Stimulated activated CD4-positive, alpha-beta T cell treated with anti-CD3 and anti-CD28 coated beads, Interleukin-15, amount 100 ng/mL, for 48 hours (primary cell): Measurements from ENCODE around the gene DHX32.
A peak's percentile ranks its signal among the peaks of the same experiment; 100 is the strongest.
"Not testable (repeated sequence)": the region's sequence is repeated elsewhere in the genome, so short reads cannot be mapped to it uniquely, and the experiment has no call there.

Experiments
- DNase-seq, 2 donors: peaks; one replicate each; pipeline ENCODE4 v3.0.0-alpha.2; 2020; ENCODE audit warnings: low read depth in 2 of 2

Gene DHX32

DNA sequence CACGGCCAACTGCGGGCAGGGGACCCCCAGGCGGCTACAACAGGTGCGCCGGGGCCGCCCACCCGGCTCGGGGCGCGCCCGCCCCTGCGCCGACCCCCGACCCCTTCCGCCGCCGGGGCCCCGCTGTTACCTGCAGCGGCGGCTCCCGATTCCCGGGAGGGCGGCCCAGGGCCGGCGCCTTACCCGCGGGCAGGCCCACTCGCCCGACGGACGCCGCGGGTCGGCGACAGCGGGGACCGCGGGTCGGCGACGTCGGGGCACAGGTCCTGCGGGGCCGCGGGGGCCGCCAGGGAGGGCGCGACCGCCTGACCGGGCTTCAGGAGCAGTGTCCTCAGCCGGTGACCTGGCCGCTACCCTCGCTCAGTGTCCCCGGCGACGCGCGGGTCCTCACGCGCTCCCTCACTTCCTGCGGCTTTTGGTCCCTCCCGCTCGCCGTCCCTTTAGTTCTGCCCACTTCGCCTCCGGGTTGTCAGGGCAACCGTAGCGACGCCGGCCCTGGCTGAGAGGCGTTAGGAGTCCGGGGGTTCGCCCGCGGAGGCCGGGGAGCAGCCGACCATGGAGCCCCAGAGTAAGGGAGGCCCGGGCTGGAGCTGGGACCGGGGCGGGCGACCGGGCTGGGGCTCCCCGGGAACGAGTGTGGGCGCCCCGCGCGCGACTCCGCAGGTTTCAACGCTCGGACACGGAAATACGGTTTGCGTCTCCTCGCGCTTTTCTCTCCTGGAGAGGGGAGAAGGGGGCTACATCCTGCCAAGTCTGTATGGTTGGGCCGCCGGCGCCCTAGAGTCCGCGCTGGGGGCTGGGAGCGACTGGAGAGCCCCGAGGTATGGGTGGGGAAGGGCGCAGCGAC, 15.2 kb upstream of the DHX32 start, which contains the start of gene FANK1:
Gene FANK1, plus strand, starts transcription at position 477 of the 847 bp plus-strand sequence. Its CDS starts 79 bp downstream, at position 556.
- DNase-seq, result peak; percentile 70 to 74

DNA sequence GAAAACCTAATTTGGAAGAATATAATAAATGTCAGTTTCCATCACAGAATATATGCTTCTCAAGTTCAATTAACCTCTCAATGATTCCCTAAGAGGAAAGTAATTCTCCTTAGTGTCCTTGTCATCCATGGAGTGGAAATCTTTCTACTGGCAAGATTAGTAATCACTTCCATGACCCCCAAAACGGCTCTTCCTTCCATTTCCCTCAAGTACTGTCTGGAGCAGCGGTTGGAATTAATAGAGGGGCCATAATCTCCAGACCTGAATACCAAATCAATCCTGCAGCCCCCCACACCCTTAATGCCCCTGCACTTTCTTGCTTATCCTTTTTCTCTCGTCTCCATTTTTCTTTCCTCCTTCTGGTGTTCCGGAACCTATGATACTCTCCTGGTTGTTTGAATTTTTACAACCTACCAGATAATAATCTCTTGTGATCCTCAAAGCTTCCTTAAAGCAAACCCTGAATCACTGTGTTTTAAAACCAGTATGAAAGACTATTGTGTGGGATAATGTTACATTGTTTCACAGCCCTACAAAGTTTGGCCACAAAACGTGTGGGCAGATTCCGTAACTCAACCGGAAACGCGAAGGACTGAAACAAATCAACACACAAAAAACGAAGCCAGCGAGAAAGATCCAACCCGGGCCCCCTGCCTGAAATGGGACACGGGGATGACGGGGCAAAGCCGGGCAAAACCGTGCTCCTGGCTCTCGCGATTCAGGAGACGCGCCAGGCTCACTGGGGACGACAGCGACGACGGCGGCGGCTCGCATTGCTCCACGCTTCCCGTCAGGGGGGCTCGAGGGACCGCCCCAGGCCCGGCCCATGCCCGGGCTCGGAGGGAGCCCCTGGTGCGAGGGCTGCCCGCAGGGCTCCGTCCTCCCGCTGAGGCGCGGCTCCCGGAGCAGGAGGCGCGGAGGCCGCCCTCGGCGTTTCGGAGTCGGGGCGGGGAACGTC, 14.3 kb upstream of the DHX32 start:
- DNase-seq, result peak; percentile 45 to 52

DNA sequence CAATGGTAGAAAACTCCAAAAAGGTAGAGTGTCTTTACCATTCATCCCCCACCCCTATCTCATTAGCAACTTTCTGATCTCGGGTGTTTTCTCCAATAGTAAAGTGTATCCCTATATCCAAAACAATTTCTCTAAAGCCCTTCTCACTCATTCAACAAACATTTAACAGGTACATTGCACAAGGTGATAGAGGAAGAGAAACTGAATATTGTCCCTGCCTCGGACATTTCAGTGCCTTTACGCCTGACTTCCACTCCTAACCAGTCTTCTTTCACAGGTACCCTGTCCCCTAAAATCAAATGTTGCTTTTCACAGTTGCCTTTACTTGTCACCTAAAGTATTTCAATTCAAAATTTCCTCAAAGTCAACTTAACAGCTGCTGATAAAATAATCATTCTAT, 13.1 kb upstream of the DHX32 start:
- not testable (repeated sequence) for DNase-seq

DNA sequence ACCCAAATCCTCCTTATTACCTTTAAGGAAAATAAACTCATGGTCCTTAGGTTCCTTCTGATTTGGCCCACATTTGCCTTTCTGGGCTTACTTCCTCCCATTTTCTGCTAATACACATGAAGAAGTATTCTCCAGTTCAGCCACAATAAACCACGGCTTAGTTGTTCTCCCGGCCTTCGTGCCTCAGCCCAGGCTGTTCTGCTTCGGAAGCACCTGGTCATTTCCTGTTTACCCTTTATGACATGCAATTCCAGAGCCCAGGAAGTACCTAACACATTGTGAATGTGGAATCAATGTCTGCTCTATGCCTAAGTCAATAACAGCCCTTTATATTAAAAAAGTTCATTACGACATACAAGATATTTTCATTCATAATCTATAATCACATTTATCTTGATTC, 11.3 kb upstream of the DHX32 start:
- not testable (repeated sequence) for DNase-seq

DNA sequence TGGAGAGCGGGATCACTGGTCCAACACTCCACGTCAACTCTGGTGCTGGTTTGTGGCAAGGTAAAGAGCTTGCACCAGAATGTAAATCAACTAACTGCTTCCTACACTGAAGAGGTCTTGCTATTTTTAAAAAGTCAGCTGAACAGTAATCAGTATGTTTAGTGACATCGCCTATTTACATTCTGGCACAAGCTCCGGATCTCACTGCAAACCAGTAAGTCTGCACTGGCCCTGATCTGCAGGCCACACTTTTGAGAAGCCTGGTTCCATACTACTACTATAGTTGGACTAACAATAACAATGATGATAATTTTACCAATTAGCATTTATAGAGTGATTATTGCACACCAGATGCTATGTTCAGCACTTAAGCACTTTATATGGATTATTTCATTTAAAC, 8.3 kb upstream of the DHX32 start:
- not testable (repeated sequence) for DNase-seq

DNA sequence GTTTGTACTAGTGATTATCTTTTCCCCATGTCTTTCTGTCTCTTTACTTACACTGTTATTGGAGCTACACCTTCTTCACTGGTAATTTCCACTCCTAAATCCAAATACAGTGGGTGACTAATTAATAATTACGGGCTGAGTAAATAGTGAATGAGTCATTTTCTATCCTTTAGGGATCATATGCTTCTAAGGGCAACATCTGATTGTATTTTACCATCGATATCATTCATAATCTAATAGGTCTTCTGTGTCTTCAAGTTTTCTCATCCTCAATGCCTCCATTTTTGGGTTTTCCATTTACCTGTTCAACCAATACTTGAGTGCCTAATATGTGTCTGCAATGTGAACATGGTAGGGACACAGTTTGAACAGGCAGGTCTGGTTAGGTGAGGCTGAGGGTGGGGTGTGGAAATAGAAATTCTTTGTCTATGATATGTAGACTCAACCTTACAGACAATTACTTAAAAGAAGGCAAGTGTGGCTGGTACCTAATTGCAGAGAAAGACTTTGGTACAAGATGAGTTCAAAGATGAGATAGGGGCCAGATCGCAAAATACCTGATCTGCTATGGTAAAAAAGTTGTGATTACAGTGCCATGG, 5.9 kb upstream of the DHX32 start:
- no peak for DNase-seq

DNA sequence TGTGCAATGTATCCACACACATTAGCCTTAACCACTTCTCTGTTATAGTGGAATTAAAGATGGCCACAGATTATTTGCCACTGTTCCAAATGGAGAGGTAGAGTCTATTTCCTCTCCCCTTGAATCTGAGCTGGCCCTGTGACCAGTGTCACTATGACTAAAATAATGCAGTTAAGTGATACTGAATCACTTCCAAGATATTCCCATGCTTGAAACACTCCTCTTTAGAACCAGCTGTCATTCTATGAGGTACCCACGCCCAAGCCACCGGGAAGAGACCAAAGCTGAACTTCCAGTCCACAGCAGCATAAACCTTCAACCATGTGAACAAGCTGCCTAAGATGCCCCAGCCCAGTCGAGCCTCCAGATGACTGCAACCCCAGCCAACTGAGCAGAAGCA, 2.1 kb upstream of the DHX32 start:
- no peak for DNase-seq

DNA sequence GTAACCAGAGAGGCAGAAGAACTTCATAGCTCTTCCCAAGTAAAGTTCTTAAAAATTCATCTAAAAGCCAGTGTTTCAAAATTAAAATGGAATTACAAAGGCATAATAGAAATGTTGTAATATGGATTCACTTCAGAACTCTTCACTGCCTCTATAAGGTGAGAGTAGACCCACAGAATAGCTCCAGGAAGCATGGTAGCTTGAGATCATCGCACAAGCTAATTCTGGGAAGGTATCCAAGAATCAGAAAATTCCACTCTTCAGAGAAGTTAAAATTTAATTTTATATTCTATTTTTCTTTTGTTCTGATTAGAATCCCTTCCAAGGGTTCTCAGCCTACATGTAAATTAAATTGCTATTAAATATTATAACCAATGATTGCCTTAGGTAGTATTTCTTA, 1.5 kb upstream of the DHX32 start:
- DNase-seq, result no peak

DNA sequence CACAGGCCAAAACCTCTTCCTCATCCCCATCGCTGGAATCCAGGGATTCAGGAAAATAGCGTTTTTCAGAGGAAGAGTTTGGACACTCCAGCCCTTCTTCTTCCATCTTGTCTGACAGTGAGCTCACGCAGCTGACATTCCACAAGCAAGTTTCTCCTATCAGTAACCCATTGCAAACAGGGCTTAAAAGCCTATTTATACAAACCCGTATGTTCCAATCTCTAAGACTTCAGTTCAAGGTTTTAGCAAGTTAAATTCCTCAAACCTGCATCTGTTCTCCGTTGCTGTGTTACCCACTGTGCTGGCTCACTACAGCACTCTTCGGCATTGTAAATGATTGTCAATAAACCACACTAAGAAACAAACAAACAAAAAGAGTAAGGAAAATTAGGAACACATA, 373 bp downstream of the DHX32 start:
- DNase-seq, result no peak

DNA sequence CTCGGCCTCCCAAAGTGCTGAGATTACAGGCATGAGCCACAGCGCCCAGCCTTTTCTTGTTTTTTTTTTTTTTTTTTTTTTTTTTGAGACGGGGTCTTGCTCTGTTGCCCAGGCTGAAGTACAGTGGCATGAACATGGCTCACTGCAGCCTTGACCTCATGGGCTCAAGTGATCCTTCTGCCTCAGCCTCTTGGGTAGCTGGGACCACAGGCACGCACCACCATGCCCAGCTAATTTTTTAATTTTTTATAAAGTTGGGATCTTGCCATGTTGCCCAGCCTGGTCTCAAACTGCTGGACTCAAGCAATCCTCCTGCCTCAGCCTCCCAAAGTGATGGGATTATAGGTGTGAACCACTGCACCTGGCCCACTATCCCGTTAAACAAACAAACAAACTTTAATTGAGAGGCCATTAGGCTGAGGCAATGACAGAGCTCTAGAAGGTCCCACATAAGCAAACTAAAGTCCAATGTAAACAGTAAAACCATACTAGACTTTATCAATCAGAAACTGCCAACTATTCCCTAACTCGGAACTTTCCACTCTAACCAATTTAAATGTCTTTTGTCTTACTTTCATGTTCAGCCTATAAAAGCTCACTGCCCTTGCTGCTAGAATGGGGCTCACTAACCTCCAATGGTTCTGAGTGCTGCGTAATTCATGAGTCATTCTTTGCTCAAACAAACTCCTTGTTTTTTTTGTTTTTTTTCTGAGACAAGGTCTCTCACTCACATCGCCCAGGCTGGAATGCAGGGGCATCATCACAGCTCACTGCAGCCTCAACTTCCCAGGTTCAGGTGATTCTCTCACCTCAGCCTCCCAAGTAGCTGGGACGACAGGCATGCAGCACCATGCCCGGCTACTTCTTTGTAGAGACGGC, 1.9 kb downstream of the DHX32 start:
- DNase-seq, result no peak

DNA sequence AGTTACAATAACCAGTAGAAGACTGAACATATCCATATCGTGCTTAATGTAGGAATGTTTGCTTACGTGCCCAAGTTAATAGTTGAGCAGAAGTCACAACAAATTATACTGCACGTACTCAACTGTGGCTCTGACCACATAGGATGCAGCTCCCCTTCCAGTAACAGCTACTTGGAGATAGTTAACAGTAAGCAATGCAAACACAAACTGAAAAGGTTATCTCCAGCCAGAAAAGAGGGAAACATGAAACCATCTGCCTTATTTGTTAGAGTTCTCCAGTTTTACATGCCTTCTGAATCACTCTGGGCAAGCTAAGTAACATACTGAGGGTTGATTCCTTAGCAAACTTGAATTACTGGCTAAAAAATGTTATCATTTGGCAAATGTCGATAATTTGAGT, 9.8 kb downstream of the DHX32 start:
- no peak for DNase-seq

DNA sequence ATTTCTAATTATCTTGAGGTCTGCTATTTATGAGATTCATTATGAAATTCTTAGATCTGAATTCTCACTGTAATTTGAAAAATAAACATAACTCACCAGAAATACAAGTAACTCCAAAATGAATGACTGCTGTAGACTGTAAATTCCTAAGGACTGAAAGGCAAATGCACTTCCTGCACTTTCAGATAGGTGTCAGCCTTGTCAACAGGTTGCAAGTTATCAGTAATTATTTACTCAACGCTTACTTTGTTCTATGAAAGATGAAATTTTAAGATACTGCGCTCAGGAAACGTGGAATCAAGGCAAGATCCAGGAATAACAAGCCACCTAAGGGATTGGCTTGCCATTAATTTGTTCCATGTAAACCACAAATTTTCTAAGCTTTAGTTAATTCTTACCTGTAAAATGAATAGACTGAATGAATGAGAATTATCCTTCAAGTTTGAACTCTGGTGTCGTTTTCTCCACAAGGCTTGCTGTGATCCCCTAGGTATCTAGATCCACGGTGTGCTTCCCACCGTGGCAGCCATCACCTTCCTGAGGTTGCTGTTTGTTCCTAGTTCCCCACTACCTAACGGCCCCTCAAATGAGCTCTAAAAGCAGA, 12.6 kb downstream of the DHX32 start:
- DNase-seq, result peak in 1 of 2 donors; percentile 4

DNA sequence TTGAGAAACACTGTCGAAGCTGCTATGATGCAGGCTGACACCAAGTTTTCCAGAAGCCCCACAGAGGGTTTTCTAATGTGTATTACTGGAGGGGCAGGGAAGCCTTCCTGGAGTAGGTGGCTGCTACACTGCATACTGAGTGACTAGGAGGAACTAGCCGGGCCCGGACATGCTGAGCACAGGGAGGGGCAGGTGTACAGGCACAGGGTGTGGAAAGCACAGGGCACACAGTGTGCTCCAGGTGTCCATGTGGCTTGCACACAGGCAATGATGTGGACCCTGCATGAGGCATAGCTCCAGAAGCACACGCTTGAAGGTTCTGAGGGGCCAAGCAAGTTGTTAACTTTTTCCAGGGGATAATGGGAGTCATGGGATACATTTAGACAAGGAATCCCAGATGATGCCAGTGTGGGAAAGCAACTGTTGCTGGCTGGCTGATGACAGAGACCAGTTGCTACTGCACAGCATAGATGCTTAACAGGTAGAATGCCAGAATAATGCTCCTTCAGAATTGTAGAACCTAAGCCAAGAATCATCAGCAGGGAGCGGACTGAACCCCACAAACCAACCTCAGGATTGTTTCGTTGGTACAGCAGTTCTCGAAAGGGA, 14.6 kb downstream of the DHX32 start:
- DNase-seq, result no peak

DNA sequence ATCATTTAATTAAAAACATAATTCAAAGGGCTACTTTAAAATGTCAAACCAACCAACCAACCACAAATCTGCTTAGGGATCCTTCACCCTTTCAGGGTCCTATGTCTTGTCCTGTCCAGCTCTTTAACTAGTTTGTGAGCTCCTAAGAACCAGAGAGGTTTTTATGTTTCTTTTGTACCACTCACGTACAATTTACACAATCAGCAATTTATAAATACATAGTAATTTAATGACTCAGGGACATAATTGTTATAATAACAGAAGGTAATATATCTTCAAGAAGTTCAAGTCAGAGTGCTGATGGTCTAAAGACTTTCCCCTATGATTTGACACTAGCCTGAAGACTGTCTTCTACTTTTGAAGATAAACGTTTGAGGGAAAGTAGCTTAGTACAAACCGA, 16.0 kb downstream of the DHX32 start:
- no peak for DNase-seq

DNA sequence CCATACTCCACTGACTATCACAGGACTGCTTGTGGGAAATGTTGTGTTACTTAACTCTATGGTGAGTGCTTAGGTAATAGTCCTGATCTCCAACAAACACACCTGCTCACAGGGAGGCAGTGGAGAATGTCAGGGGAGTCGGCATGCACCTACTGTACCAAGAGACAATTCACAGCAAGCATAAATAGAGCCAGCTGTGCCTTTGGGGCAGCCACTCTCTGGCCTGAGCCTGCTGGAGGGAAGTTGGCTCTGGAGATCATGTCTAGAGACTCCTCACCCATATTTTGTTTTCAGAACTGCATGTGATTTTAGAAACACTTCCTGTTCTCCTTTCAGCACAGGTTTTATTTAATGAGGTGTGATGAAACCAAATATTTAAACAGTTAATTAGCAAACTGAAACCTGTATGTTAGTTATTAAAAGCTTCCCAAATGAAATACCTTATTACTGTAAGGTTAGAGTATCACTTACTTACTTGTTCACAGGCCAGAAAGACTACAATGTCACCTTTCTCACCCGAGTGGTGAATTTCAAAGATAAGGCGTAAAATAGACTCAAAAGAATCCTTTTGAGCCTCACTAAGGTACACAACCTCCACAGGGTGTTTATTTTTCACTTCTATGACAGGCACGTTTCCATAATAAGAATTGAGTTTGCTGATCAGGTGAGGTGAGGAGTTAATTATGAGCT, 21.8 kb downstream of the DHX32 start:
- no peak for DNase-seq

DNA sequence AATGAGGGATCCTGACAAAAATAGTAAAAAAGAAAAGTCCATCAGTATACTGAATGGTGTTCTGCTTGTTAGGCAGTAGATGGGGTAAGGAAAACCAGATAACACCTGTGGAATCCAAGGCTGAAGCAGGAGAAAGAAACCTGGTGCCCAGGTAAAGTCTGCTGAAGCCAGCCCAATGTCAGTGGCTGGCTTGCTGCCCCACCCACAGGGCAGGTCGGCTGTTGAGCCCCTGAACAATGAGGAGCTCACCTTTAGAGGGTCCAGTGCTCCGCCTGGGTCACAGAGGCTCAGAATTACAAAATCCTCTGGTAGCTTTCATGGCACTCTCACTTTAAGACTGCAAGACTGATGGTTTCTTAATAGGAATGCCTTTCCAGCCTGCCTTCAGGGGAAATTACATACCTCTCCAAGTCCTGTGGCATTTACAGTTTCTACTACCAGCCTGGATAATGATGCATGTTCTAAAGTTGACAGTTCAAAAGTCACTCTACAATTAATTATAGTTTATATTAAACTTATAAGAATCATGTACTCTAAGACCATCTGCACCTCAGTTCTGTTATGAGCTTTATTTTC, 23.8 kb downstream of the DHX32 start:
- no peak for DNase-seq

DNA sequence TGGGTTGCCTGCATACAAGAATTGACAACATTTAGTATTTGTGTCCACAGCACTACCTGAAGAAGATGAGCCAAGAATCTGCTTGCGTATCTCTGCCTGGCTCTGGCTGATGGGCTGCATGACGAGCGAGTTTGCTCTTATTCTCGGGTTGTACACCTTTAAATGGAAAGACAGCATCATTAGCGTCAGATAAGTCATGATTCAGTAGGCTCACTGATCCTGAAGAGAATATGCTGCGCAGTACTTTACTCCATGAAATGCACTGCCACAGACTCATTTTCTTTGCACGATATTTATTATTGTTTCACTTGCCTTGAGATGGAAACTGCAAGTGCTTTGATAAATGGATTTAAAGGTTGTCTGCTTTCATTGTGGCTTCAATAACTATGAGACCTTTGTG, 28.6 kb downstream of the DHX32 start:
- no peak for DNase-seq

DNA sequence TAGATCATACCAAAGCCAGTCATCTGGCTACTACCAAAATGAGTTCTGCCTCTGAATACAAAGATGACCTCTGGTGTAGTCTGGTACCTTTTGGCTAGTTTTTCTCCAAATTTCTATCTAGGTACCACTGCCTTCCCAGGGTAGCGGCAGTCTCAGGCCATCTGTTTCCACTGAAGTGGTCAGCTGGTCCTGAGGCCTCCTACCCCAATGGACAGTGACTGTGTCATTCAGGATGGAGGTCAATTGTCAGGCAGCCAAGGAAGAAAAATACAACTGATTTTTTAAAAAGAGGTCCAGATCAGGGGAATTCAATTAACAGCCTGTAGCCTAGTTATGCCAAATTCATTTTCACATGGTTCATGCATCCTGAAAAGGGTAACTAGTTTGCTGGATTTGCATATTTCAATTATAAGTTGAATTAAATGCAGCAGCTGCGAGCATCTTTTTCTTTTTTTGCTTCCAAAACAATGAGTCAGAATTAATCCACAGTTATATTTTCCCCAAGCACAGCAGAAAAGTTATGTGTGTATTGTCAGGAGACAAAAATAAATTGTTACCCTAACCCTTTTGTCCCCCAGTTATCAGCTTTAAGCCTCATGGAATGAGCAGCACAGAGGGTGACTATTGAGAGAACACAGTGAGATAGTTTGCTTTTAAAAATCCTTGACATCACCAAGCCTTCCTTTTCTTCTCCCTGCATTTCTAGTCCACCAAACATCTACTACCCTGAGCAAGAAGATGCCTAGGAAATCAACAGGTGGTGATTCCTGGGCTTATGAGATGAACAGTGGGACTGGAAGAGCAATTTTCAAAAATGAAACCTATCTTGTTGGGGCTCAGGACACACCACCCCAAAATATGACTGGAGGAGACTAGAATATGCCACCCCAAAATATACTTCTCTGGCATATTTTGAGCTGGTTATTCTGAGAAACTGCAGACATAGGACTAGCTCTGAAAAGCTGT, 30.0 kb downstream of the DHX32 start:
- no peak for DNase-seq
